ENCODE data around the gene OR2V2.
"Not testable (repeated sequence)": the region's sequence is repeated elsewhere in the genome, so short reads cannot be mapped to it uniquely, and the experiment has no call there.

Gene OR2V2

DNA sequence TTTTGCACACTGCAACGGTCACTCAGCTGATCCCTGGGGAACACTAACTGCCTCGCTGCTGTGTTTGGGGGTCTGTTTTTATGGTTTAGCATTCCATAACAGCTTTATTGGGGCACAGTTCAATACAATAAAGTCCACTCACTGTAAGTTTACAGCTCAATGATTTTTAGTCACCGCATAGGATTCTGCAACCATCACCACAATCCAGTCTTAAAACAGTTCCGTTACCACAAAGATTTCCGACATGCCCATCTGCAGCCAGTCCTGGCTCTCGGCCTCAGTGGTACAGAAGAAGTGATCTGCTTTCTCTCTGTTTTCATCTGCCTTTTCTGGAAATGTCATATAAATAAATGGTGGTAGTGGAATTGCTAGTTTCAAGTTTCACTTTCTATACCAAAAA is 23.6 kb downstream of the OR2V2 start:
- 0 out of 2 replicates have a peak overlapping the region, but pooled peaks have one; percentile 17 for H3K4me3 ChIP-seq (ENCODE audit: low read depth, low read length)
- no peak overlapping the region for H2AFZ ChIP-seq (ENCODE audit: low read length, unreplicated experiment)
- no peaks in the 10 kb centered on the region for H3K79me2 ChIP-seq (ENCODE audit: control insufficient read depth, insufficient read depth, low read length, unreplicated experiment)
- H3K4me1 ChIP-seq (ENCODE audit: control insufficient read depth, insufficient read depth, low read length, unreplicated experiment) = peaks cover 15% of the 10 kb centered on the region
- H3K36me3 ChIP-seq (ENCODE audit: insufficient read depth, low read length) = no peaks in the 10 kb centered on the region
- no peak overlapping the region for H3K27ac ChIP-seq (ENCODE audit: low read depth, low read length)
- peaks cover 12% of the 10 kb centered on the region; the same call in 1 of the 2 replicates for H3K27me3 ChIP-seq (ENCODE audit: insufficient read depth, low read length)

DNA sequence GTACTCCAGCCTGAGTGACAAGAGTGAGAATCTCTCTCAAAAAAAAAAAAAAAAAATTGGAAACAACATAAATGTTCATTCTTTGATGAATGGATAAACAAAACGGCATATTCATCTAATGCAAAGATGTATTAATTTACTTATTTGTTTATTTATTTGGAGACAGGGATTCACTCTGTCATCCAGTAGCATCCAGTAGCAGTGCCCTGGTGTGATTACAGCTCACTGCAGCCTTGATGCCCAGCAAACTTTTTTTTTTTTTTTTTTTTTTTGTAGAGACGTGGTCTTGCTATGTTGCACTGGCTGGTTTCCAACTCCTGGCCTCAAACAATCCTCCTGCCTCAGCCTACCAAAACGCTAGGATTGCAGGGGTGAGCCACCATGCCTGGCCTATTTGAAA is 24.4 kb downstream of the OR2V2 start:
- Histone ChIP-seq H2AFZ (ENCODE audit: low read length, unreplicated experiment) (no peak overlapping the region), H3K27ac (ENCODE audit: low read depth, low read length) (no peak overlapping the region), H3K27me3 (ENCODE audit: insufficient read depth, low read length) (peaks cover 12% of the 10 kb centered on the region; the same call in 1 of the 2 replicates), H3K4me1 (ENCODE audit: control insufficient read depth, insufficient read depth, low read length, unreplicated experiment) (peaks cover 15% of the 10 kb centered on the region), H3K36me3 (ENCODE audit: insufficient read depth, low read length) (no peaks in the 10 kb centered on the region), H3K4me3 (ENCODE audit: low read depth, low read length) (no peak overlapping the region), H3K79me2 (ENCODE audit: control insufficient read depth, insufficient read depth, low read length, unreplicated experiment) (no peaks in the 10 kb centered on the region)

DNA sequence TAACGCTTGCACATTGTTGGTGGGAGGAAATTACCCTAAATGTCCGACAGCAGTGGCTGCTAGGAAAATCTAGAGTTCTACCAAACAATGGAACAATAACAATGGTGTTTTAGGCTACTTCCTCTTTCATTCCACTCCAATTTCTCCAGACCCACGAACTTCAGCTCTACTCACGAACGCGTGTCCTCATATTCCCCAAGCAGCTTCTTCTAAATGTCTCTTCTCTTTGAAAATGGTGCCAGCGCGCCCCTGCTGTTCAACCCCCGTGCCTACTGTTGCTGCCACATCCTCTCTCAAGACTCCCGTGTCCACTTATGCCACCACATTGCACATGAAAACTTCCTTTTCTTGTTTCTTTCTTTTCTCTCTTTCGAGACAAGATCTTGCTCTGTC is 25.6 kb downstream of the OR2V2 start:
- H3K79me2 ChIP-seq (ENCODE audit: control insufficient read depth, insufficient read depth, low read length, unreplicated experiment) = no peaks in the 10 kb centered on the region
- no peak overlapping the region for H2AFZ ChIP-seq (ENCODE audit: low read length, unreplicated experiment)
- no peak overlapping the region for H3K27ac ChIP-seq (ENCODE audit: low read depth, low read length)
- H3K27me3 ChIP-seq (ENCODE audit: insufficient read depth, low read length) = peaks cover 12% of the 10 kb centered on the region; the same call in 1 of the 2 replicates
- peak overlapping the region; percentile 52; the same call in 1 of the 2 replicates for H3K4me3 ChIP-seq (ENCODE audit: low read depth, low read length)
- H3K36me3 ChIP-seq (ENCODE audit: insufficient read depth, low read length) = no peaks in the 10 kb centered on the region
- H3K4me1 ChIP-seq (ENCODE audit: control insufficient read depth, insufficient read depth, low read length, unreplicated experiment) = peaks cover 15% of the 10 kb centered on the region

DNA sequence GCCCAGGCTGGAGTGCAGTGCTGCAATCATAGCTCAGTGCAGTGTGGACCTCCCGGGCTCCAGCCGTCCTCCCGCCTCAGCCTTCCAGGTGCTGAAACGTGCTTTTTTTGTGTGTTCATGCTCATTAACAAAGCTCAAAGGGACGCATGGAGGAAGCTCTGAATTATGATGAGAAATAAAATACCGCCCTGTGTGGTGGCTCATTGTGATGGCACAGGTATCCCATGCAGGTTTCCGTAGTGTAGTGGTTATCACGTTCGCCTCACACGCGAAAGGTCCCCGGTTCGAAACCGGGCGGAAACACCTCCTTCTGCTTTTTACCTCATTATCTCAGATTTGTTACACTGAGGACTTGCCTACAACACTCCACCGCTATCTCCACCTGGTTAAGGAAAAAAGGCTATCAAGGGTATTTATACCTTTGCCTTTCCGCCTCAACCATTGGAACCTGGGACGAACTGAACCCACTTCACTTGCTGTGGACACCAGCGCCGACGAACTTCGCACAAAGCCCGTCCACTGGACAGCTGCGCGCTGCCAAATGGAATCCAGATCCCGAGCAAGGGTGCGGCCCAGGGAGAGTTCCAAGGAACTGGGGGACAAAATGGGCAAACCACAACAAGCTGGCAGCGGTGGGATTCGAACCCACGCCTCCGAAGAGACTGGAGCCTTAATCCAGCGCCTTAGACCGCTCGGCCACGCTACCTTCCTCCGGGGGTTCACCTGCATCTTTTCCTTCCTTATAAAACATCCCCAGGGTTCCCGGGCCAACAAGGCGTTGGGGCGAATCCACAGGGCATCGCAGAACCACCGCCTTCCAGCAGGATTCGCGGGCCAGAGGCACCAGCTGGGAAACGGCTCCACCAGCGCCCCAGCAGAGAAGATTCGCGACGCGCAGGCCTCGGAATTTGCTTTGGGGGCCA is 26.3 kb downstream of the OR2V2 start:
- no peaks in the 10 kb centered on the region for H3K36me3 ChIP-seq (ENCODE audit: insufficient read depth, low read length)
- no peak overlapping the region for H3K27ac ChIP-seq (ENCODE audit: low read depth, low read length)
- H3K79me2 ChIP-seq (ENCODE audit: control insufficient read depth, insufficient read depth, low read length, unreplicated experiment) = no peaks in the 10 kb centered on the region
- H3K4me3 ChIP-seq (ENCODE audit: low read depth, low read length) = peak overlapping the region; percentile 52; the same call in 1 of the 2 replicates
- H3K4me1 ChIP-seq (ENCODE audit: control insufficient read depth, insufficient read depth, low read length, unreplicated experiment) = peaks cover 15% of the 10 kb centered on the region
- no peak overlapping the region for H2AFZ ChIP-seq (ENCODE audit: low read length, unreplicated experiment)
- H3K27me3 ChIP-seq (ENCODE audit: insufficient read depth, low read length) = 0 out of 2 replicates have a peak, but pooled peaks cover 9% of the 10 kb centered on the region

DNA sequence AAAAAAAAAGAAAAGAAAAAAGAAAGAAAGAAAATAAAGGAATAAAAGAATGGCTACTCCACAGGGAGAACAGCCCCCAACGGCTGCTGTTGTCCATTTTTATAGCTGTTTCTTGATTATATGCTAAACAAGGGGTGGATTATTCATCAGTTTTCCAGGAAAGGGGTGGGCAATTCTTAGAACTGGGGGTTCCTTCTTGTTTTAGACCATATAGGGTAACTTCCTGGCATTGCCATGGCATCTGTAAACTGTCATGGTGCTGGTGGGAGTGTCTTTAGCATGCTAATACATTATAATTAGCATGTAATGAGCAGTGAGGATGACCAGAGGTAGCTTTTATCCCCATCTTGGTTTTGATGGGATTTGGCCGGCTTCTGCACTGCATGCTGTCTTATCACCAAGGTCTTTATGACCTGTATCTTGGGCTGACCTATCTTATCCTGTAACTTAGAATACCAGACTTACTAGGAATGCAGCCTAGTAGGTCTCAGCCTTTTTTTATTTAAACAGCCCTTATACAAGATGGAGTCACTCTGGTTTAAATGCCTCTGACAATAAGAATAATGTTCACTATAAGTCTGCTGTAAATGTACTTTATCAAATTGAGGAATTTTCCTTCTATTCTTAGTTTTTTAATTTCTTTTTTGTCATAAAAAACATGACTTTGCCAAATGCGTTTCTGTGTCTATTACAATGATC is 29.0 kb downstream of the OR2V2 start:
- Histone ChIP-seq H2AFZ (ENCODE audit: low read length, unreplicated experiment) (no peak overlapping the region), H3K36me3 (ENCODE audit: insufficient read depth, low read length) (no peaks in the 10 kb centered on the region), H3K27me3 (ENCODE audit: insufficient read depth, low read length) (0 out of 2 replicates have a peak, but pooled peaks cover 4% of the 10 kb centered on the region), H3K27ac (ENCODE audit: low read depth, low read length) (no peak overlapping the region), H3K4me3 (ENCODE audit: low read depth, low read length) (no peak overlapping the region), H3K79me2 (ENCODE audit: control insufficient read depth, insufficient read depth, low read length, unreplicated experiment) (no peaks in the 10 kb centered on the region), H3K4me1 (ENCODE audit: control insufficient read depth, insufficient read depth, low read length, unreplicated experiment) (no peaks in the 10 kb centered on the region)

DNA sequence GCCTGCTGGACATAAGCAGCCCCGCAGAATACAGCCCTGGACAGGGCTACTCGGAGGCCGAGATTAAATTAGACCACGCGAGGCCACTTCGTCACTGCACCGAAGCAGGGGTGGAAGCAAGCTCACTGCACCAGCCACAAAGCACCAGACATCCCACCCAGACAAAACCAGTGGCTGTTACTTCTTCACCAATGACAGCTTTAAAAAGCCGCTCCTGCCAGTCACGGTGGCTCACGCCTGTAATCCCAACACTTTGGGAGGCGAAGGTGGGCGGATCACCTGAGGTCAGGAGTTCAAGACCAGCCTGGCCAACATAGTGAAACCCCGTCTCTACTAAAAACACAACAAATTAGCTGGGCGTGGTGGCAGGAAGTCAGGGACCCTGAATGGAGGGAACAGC is 30.2 kb downstream of the OR2V2 start:
- H3K4me3 ChIP-seq (ENCODE audit: low read depth, low read length); H3K79me2 ChIP-seq (ENCODE audit: control insufficient read depth, insufficient read depth, low read length, unreplicated experiment); H3K4me1 ChIP-seq (ENCODE audit: control insufficient read depth, insufficient read depth, low read length, unreplicated experiment); H3K27me3 ChIP-seq (ENCODE audit: insufficient read depth, low read length); H2AFZ ChIP-seq (ENCODE audit: low read length, unreplicated experiment); H3K36me3 ChIP-seq (ENCODE audit: insufficient read depth, low read length); H3K27ac ChIP-seq (ENCODE audit: low read depth, low read length): not testable (repeated sequence)

DNA sequence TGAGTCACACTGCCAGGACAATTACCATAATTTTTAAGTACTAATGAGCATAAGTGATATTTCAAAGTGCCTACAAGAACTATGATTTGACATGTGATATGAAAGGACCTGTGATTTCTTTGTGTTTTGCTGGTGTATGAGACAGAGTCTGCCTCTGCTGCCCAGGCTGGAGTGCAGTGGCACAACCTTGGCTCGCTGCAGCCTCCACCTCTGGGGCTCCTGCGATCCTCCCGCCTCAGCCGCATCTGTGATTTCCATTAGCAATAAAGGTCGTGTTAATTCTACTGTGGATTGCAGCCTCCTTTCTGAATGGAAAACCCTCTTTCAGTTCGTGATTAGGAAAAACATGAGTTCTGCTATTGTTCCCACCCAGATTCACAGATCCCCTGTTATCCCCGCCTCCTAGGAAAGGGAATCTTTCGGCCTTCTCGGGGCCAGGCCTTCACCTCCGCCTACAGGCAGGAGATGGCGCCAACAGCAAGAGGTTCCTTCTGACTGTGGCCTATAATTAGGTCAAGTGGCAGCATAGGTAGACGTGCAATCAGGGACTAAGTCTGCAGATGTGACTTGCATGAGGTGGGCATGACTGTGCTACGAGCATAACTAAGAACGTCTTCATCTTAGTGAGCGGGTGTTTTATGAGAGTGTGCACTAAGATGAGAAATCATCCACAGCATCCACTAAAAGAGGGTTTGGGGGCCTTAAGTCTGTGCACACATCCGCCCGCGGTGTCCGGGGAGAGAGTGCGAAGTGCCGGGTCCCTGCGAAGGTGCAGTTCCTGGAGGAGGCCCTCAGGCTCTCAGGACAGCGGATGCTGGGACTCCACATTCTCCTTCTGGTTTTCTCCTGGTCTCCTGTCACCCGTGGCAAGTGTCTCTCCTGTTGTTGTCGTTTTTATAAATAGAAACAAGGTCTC is 34.5 kb downstream of the OR2V2 start:
- Histone ChIP-seq H3K4me3 (ENCODE audit: low read depth, low read length) (no peak overlapping the region), H3K36me3 (ENCODE audit: insufficient read depth, low read length) (no peaks in the 10 kb centered on the region), H3K4me1 (ENCODE audit: control insufficient read depth, insufficient read depth, low read length, unreplicated experiment) (no peaks in the 10 kb centered on the region), H2AFZ (ENCODE audit: low read length, unreplicated experiment) (no peak overlapping the region), H3K79me2 (ENCODE audit: control insufficient read depth, insufficient read depth, low read length, unreplicated experiment) (no peaks in the 10 kb centered on the region), H3K27ac (ENCODE audit: low read depth, low read length) (no peak overlapping the region), H3K27me3 (ENCODE audit: insufficient read depth, low read length) (no peaks in the 10 kb centered on the region)

DNA sequence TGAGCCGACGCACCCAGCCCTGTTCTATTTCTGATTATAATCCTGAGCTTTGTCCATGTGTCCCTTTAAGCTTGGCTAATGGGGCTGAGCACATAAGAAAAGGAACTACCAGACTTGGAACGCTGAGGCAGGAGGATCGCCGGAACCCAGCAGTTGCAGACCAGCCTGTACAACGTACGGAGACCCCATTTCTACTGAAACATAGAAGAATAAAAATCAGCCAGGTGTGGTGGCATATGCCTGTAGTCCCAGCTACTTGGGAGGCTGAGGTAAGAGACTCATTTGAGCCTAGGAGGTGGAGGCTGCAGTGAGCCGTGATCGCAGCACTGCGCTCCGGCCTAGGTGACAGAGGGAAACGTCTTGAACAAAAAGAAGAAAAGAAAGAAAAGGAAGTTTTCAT is 35.3 kb downstream of the OR2V2 start:
- Histone ChIP-seq H3K27ac (ENCODE audit: low read depth, low read length) (no peak overlapping the region), H2AFZ (ENCODE audit: low read length, unreplicated experiment) (no peak overlapping the region), H3K79me2 (ENCODE audit: control insufficient read depth, insufficient read depth, low read length, unreplicated experiment) (no peaks in the 10 kb centered on the region), H3K4me3 (ENCODE audit: low read depth, low read length) (no peak overlapping the region), H3K36me3 (ENCODE audit: insufficient read depth, low read length) (no peaks in the 10 kb centered on the region), H3K4me1 (ENCODE audit: control insufficient read depth, insufficient read depth, low read length, unreplicated experiment) (no peaks in the 10 kb centered on the region), H3K27me3 (ENCODE audit: insufficient read depth, low read length) (no peaks in the 10 kb centered on the region)

DNA sequence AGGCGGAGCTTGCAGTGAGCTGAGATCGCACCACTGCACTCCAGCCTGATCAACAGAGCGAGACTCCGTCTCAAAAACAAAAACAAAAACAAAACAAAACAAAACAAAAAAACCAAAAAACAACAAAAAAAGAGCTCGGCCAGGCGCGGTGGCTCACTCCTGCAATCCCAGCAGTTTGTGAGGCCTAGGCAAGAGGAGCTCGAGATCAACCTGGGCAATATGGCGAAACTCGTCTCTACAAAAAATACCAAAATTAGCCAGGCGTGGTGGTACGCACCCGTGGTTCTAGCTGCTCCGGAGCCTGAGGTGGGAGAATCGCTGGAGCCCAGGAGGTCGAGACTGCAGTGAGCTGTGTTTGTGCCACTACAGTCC is 37.4 kb downstream of the OR2V2 start:
- Histone ChIP-seq H3K4me3 (ENCODE audit: low read depth, low read length) (peak overlapping the region; percentile 71; the same call in 1 of the 2 replicates), H3K27ac (ENCODE audit: low read depth, low read length) (no peak overlapping the region), H2AFZ (ENCODE audit: low read length, unreplicated experiment) (no peak overlapping the region), H3K27me3 (ENCODE audit: insufficient read depth, low read length) (no peaks in the 10 kb centered on the region), H3K36me3 (ENCODE audit: insufficient read depth, low read length) (no peaks in the 10 kb centered on the region), H3K79me2 (ENCODE audit: control insufficient read depth, insufficient read depth, low read length, unreplicated experiment) (no peaks in the 10 kb centered on the region), H3K4me1 (ENCODE audit: control insufficient read depth, insufficient read depth, low read length, unreplicated experiment) (peaks cover 1% of the 10 kb centered on the region)

DNA sequence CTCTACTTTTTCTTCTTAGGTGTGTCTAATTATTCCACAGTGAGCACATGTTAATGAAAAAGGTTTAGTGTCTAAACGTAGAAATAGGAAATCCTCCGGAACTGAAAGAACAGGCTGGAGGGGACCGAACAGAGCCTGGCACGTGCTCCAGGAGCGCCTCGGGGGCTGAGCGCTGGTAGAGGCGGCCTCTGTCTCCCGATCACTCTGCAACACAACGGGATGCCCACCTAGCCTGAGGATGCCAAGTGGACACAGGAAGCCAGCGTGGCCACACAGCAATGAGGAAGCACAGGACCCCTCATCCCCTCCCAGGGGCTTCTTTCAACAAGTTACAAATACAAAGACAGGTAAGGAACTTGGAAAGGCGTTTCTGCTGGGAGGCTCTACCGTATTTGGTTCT is 38.2 kb downstream of the OR2V2 start:
- H3K4me3 ChIP-seq (ENCODE audit: low read depth, low read length) = no peak overlapping the region
- peaks cover 6% of the 10 kb centered on the region for H3K4me1 ChIP-seq (ENCODE audit: control insufficient read depth, insufficient read depth, low read length, unreplicated experiment)
- no peak overlapping the region for H2AFZ ChIP-seq (ENCODE audit: low read length, unreplicated experiment)
- H3K27me3 ChIP-seq (ENCODE audit: insufficient read depth, low read length) = no peaks in the 10 kb centered on the region; the same call in 1 of the 2 replicates
- H3K36me3 ChIP-seq (ENCODE audit: insufficient read depth, low read length) = no peaks in the 10 kb centered on the region
- no peak overlapping the region for H3K27ac ChIP-seq (ENCODE audit: low read depth, low read length)
- no peaks in the 10 kb centered on the region for H3K79me2 ChIP-seq (ENCODE audit: control insufficient read depth, insufficient read depth, low read length, unreplicated experiment)
